Ascending aorta (tissue), 2 donors: Measurements from ENCODE around the gene PSG7. TPM values are rescaled to one million over a fixed set of nuclear protein-coding genes. Genes with fewer than 3 reads are reported as not detected.
"Not testable (repeated sequence)": the region's sequence is repeated elsewhere in the genome, so short reads cannot be mapped to it uniquely, and the experiment has no call there.

ENCODE experiments used
- DNase-seq, 2 donors: peaks; one replicate each; pipeline ENCODE4 v3.0.0-alpha.2; 2019; ENCODE audit warnings: low spot score in 2 of 2
- H3K27ac ChIP-seq, 2 donors: fragments of 200-600 bp; sonication (generic); one replicate each; pipeline ENCODE4 v1.5.1; 2016 to 2017; ENCODE audit warnings: mild to moderate bottlenecking in 1 of 2
- H3K27me3 ChIP-seq: fragments of 200-600 bp; sonication (generic); one replicate; pipeline ENCODE4 v1.5.1; 2017
- H3K36me3 ChIP-seq, 2 donors: fragments of 200-600 bp; sonication (generic); one replicate each; pipeline ENCODE4 v1.5.1; 2016
- H3K4me1 ChIP-seq, 2 donors: fragments of 200-600 bp; sonication (generic); one replicate each; pipeline ENCODE4 v1.5.1; 2016 to 2017; ENCODE audit warnings: mild to moderate bottlenecking in 1 of 2
- H3K4me3 ChIP-seq, 2 donors: fragments of 200-600 bp; sonication (generic); one replicate each; pipeline ENCODE4 v1.5.1; 2016 to 2017; ENCODE audit warnings: mild to moderate bottlenecking in 1 of 2
- H3K9me3 ChIP-seq, 2 donors: fragments of 200-600 bp; sonication (generic); one replicate each; pipeline ENCODE4 v1.5.1; 2016
- CTCF ChIP-seq, 3 experiments: fragments of 200-600 bp in 2 of 3; fragments of 450-650 bp in 1 of 3; sonication (generic) in 2 of 3; IDR thresholded peaks; one replicate each; pipeline ENCODE4 v1.5.1; 2016 to 2019; ENCODE audit warnings: antibody characterized with exemption in 3 of 3, mild to moderate bottlenecking in 1 of 3, moderate library complexity in 1 of 3
- intact Hi-C: fragments of 100-400 bp; cut with DNase I; formaldehyde crosslinking; loops from one replicate; pipeline ENCODE4 v1.15.1; 2023
- total RNA-seq: library from RNA; depleted of rRNA; stranded (reverse); fragments of >200 nt; gene quantifications from one replicate; pipeline ENCODE4 v1.1.0, GENCODE V29; 2016

PSG7 gene
- total RNA-seq, 1 donor from 2014 or later, result not detected

GRCh38 chr19:42899674-42900073 lies 37.3 kb downstream of the PSG7 start:
- H3K27me3 ChIP-seq, H3K4me3 ChIP-seq, DNase-seq, H3K27ac ChIP-seq, intact Hi-C loops, H3K4me1 ChIP-seq, H3K9me3 ChIP-seq, H3K36me3 ChIP-seq: not testable (repeated sequence)

DNA sequence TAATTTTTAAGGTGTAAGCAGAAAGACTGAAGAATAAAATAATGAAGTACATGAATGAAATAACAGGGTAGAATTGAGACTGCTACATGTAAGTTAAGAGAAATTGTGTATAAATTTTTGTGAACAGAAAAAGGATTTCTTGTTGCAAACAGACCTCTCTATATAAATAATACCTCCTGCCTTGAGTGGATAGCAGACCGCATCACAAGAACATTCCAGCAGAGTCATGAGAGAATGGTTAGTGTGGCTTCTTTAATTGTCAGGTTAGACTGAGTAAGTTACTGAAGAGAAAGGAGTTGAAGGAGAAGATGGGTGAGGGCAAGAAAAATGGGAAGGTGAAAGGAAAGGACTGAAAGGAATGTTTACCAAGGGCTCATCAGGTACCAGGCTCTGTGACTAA lies 37.9 kb downstream of the PSG7 start:
- H3K27me3 ChIP-seq, H3K9me3 ChIP-seq, intact Hi-C loops, H3K4me1 ChIP-seq, H3K4me3 ChIP-seq, H3K36me3 ChIP-seq, DNase-seq, H3K27ac ChIP-seq: not testable (repeated sequence)

GRCh38 chr19:42898656-42899055 lies 38.4 kb downstream of the PSG7 start:
- H3K9me3 ChIP-seq, H3K4me1 ChIP-seq, H3K27ac ChIP-seq, H3K27me3 ChIP-seq, H3K4me3 ChIP-seq, H3K36me3 ChIP-seq, intact Hi-C loops, DNase-seq: not testable (repeated sequence)

GRCh38 chr19:42897729-42898128 lies 39.3 kb downstream of the PSG7 start:
- H3K36me3 ChIP-seq, H3K4me3 ChIP-seq, H3K4me1 ChIP-seq, intact Hi-C loops, H3K9me3 ChIP-seq, H3K27ac ChIP-seq, H3K27me3 ChIP-seq, DNase-seq: not testable (repeated sequence)

DNA sequence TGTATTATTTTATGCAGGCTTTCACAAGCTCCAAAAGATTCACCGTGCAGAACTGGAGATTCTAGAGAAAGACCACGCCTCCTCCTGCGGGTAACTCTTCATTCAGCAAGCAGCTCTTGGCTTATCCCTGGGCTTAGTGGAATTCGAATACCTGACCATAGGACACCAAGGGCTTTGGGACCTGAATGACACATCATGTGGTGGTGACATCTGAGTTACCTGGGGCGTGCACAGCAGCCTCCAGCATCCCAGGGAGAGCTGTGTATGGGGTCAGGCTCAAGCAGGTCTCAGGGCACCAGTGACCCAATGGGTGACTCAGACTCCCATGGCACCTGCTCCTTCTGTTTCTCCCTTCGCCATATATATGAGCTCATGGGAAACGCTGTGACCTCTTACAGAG lies 46.6 kb downstream of the PSG7 start:
- H3K27ac ChIP-seq, H3K4me1 ChIP-seq, H3K36me3 ChIP-seq, H3K9me3 ChIP-seq, H3K4me3 ChIP-seq, DNase-seq, intact Hi-C loops, H3K27me3 ChIP-seq: not testable (repeated sequence)

DNA sequence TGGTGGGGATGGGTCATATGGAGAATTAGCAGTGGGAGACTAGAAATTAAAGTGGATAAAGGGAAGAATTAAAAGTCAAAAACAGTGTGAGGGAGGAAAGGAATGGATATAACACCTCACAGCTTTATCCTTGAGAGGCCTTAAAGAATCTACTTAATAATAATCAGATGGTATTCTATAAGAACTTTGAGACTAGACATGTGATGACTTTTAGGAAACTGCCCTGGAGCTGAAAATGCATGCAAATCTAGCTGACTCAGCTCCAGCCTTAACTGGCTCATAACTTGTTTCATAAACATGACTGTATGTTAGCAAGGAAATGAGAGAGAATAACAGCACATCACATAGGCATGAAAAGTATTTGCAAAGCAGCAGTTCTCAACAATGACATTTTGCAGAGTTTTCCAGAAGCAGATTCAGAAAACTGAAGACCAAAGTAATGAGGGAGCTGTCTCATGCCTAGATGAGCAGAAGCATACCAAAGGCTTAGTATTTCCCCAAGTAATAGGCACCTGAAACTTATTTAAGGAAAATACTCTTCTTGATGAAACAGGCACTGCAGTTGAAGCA lies 49.0 kb downstream of the PSG7 start:
- H3K27me3 ChIP-seq, H3K9me3 ChIP-seq, H3K4me3 ChIP-seq, DNase-seq, H3K4me1 ChIP-seq, intact Hi-C loops, H3K36me3 ChIP-seq, H3K27ac ChIP-seq: not testable (repeated sequence)

GRCh38 chr19:42882730-42883129 lies 54.3 kb downstream of the PSG7 start:
- DNase-seq, H3K4me3 ChIP-seq, H3K27me3 ChIP-seq, H3K27ac ChIP-seq, H3K9me3 ChIP-seq, intact Hi-C loops, H3K4me1 ChIP-seq, H3K36me3 ChIP-seq: not testable (repeated sequence)

DNA sequence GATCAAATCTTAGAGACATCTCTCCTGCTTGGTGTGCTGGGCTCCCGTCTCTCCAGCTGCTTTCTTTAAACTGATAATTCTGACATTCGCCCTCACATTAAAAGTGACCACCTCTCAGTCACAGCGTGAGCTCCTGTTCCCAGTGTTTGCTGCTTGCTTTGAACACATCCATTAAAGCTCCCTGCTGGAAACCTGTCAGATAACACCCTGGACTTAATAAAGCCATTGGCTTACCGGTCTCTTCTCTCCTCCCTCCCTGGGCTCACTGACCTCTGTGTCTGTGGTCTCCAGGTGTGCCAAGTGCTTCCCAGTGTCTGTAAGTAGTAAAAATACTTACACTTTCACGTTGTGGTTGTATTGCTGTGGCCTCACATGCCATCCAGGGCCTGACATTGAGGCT lies 55.0 kb downstream of the PSG7 start:
- DNase-seq, H3K4me1 ChIP-seq, intact Hi-C loops, H3K27ac ChIP-seq, H3K4me3 ChIP-seq, H3K36me3 ChIP-seq, H3K9me3 ChIP-seq, H3K27me3 ChIP-seq: not testable (repeated sequence)

DNA sequence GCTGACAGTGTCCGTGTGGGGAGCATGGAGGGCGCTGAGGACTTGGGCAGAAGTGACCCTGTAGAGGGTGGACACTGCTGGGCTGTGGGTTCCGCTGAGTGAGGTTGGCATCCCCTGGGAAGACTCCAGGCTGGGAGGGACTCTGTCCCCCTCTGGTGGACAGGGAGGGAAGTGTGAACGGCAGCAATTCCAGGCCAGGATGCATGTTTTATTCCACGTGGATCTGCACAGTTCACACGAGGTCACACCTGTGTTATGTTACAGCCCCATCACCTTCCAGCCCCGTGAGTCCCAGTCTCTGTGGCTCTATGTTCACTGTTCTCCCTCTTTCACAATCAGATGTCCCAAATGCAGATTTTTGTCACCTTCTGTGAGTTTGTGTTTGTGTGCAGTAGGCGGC lies 55.7 kb downstream of the PSG7 start:
- H3K4me1 ChIP-seq, H3K27ac ChIP-seq, intact Hi-C loops, H3K27me3 ChIP-seq, H3K36me3 ChIP-seq, H3K4me3 ChIP-seq, H3K9me3 ChIP-seq, DNase-seq: not testable (repeated sequence)
- TF ChIP-seq CTCF (IDR thresholded peaks at IDR 0.05), result peak in 1 of 3 experiments; percentile 52

DNA sequence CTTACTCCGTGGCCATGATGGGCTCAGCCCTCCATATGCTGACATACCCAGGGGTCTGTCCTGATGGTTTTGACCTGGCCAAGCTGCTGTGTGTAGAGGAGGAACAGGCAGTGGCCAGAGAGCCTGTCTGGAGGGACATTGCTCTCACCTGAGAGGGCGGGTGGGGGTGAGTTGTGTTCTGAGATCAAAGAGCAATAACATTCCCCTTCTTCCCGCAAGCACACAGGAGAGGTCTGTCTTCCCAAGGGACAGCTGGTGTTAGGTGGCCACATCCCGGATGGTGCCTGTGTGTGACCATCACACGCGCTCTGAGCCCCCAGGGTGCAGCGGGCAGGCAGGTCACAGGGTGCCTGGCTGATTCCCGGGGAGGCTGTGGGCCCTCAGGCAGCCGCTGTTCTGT lies 56.4 kb downstream of the PSG7 start:
- H3K9me3 ChIP-seq, H3K36me3 ChIP-seq, H3K27me3 ChIP-seq, H3K4me1 ChIP-seq, H3K4me3 ChIP-seq, intact Hi-C loops, DNase-seq, H3K27ac ChIP-seq: not testable (repeated sequence)
